Testis (tissue), 2 donors: Measurements from ENCODE around the gene MINDY4.

ENCODE experiments used
- POLR2A ChIP-seq: fragments of 450-650 bp; IDR thresholded peaks from one replicate; pipeline ENCODE4 v1.6.1; 2017; ENCODE audit warnings: antibody characterized with exemption, mild to moderate bottlenecking, moderate library complexity
- TF ChIP-seq, protein P1 (sequence below), 3 experiments: fragments of 450-650 bp in 2 of 3; fragments of 200-600 bp in 1 of 3; sonication (generic) in 1 of 3; IDR thresholded peaks; one replicate each; pipeline ENCODE4 v1.5.1; 2016 to 2019; ENCODE audit warnings: antibody characterized with exemption in 3 of 3, mild to moderate bottlenecking in 2 of 3, moderate library complexity in 1 of 3

DNA sequence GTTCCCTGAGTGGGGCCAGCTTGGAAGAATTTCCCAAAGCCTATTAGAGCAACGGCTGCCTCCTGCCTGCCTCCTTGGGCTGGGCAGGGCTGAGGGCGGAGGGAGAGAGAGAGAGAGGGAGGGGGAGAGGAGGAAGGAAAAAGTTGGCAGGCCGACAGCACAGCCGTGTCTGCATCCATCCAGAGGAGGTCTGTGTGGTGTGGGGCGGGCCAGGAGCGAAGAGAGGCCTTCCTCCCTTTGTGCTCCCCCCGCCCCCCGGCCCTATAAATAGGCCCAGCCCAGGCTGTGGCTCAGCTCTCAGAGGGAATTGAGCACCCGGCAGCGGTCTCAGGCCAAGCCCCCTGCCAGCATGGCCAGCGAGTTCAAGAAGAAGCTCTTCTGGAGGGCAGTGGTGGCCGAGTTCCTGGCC is 140.3 kb downstream of the MINDY4 start, which contains the start of gene AQP1:
- TF ChIP-seq, protein P1, sequence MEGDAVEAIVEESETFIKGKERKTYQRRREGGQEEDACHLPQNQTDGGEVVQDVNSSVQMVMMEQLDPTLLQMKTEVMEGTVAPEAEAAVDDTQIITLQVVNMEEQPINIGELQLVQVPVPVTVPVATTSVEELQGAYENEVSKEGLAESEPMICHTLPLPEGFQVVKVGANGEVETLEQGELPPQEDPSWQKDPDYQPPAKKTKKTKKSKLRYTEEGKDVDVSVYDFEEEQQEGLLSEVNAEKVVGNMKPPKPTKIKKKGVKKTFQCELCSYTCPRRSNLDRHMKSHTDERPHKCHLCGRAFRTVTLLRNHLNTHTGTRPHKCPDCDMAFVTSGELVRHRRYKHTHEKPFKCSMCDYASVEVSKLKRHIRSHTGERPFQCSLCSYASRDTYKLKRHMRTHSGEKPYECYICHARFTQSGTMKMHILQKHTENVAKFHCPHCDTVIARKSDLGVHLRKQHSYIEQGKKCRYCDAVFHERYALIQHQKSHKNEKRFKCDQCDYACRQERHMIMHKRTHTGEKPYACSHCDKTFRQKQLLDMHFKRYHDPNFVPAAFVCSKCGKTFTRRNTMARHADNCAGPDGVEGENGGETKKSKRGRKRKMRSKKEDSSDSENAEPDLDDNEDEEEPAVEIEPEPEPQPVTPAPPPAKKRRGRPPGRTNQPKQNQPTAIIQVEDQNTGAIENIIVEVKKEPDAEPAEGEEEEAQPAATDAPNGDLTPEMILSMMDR (IDR thresholded peaks at IDR 0.05), result no peak
- TF ChIP-seq POLR2A, result no peak
